NCI-H1092 treated with DMSO at 0.1 percent for 48 hours (cell line): Measurements from ENCODE around the gene MLIP.

Source experiments
- DNase-seq: peaks from one replicate; lab custom pipeline; 2025; lab: John Stamatoyannopoulos, UW

MLIP gene

DNA sequence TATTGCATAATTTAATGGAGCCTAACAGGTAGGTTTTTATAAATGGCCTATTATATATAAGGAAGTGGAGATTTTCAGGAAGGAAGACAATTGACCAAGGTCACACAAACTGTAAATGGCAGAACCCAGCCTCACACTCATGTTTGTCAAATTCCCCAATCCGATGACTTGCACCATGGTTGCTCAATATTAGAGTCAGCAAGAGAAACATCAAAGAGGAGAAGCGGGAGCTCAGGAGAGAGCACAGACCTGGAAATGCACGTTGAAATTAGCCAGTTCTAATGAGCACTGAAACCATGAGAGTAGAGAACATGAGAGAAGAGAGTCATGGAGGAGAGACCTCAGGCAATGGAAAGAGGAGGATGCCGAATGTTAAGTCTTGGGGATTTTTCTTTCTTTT lies 13.5 kb upstream of the MLIP start:
- no peak for DNase-seq

DNA sequence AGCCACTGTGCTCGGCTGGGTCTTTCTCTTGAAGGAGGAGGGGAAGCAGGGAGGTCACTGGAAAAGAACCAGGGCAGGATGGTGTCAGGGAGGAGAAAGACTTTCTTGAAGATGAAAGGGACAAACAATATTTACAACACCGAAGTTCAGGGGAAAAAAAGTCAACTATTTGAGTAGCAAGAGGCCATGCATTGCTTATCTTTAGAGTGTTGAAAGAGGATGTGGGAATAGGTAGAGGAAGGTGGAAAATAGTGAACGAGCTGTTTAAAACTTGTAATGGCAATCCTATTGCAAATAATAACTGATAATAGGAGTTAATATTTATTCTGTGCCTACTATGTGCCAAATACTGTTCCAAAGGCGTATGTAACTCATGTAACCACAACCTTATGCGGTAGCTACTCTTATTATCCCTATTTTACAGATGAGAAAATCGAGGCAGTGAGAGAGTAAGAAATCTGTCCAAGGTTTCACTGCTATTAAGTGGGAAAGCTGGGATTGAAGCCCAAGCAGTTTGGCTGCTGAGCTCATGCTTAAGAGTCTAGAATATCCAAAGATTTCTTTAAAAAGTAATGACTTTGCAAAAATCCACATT lies 12.7 kb upstream of the MLIP start:
- DNase-seq: no peak

DNA sequence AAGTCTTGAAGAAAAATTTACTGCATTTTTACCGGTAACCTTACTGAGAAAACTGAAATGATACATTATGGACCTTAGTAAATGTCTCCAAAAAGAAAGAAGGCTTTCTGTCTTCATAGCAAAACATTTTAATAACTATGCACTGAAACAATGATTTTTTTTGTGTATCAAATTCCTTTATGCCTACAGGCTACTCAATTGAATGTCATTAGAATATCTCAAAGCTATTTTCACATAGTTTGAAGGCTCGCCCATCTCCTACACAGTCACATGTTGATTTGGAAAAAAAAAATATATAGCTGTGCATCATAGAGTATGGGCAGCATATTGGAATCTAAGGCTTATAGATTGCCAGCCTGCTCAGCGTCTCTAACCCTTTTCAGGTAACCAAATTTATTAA lies 12.0 kb upstream of the MLIP start:
- DNase-seq: no peak

DNA sequence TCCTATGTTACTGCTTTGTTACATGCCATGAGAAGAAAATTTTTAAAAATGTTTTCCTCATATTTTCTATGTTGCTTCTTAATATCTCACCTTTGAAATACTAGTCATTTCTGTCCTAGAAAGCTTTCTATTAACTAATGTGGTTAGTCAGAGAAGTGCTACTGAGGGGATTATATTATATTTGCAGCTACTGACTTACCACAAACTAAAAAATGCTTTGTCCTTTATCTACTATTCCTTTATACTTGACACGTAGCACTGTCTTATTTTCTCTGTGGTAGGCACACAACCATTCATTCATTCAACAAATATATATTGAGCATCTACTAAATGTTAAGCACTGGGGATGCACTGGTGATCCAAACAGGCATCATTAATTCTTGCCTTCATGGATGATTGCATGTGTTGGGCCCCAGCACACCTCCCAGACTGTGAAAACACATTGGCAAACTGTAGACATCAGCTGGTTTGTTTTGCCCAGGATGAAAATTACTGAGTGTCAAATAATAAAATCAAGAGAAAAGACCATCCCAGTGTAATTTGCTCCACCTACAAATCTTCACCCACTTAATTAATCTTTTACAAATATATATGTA lies 10.7 kb upstream of the MLIP start:
- DNase-seq: no peak

DNA sequence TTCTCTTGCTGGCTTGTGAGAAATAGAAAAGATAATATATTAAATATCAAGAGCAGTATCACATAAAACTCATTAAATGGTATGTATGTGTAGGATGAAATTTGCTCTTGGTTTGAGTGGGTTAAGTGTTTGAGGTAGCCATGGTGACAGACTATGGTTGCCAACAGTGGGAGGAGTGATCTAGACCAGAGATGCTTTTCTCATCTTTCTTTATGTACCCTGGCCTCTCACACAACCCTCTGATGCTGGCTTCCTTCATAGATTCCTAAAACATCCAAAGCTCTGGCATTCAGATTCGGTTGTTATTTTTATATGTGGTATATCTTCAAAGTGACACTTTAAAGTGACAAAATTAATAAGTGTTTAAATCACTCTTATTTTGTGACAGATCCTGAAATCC lies 9.0 kb upstream of the MLIP start:
- no peak for DNase-seq

DNA sequence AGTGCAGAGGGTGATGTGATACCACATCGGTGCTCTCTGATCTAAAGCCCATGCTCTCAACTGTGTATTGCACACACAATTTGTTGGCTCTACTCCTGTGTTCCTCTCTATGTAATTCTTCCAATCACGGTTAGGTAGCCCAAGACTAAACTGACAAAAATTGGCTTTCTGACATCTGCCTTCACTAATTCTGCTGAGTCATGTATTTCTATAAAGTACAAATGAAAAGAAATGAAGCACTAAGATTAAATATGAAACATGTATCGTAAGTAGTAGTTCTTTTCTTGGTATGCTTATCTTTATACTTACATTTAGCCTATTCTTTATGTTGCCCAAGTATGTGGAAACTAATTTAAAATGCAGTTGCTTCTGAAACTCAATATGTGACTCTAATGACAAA lies 7.7 kb upstream of the MLIP start:
- DNase-seq: no peak

DNA sequence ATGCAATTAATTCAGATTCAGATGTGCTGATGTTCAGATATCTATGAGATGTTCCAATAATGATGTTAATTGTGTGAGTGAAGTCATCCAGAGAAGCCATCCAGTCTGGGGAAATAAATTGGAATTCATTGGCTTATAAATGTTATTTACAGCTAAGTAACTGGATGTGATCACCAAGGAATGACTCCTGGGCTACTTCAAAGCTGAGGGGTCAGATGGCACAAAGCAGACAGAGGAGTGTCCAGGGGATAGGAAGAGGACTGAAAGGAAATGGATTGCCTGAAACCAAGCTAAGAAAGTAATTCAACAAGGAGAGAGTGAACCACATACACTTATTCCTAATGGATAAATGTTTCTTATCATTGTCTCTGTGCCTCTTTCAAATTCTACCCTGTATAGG lies 4.5 kb upstream of the MLIP start:
- DNase-seq: no peak

DNA sequence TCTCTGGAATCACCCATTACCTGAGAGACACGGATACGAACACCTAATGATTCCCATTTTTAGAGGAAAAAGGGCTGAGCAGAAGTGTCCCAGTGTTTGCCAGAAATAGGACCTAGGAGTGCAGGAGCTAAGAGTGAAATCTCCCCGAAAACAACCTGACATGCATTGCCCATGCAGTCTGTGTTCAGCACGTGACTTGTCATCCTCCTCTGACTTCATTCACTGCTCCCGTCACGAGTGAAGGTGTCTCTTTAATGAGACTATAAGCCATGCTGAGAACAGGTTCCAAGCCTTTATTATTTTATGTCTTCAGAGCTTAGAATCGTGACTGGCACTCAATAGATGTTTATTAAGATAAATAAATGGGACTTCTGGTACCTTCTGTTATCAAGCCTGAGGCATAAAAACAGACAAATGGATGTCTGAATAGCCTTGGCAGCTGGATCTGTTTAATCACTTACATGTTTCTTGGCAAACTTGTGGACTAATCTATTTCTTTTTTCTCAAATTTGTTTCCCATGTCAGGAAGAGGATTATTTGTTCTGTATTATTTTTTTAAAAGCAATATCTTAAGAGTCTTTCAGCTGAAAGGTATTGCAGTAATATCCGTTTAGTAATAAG lies 3.7 kb upstream of the MLIP start:
- DNase-seq: no peak

DNA sequence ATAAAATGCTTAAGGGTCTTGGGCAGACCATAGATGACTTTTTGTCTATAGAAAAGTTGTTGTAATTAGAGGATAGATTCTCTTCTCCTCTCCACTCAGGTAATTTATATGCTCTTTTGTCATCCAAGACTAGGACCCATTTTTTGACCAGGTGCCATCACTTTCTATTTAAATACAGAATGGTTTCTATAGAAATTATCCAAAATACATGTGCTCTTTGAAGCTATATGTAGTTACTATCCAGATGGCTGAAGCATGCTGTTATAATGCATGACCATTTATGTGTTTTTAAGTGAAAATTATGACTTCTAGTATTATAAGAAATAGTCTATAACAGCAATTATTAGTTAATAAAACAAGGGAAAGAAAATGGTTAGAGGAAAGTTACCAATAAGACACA lies 3.0 kb upstream of the MLIP start:
- DNase-seq: no peak

DNA sequence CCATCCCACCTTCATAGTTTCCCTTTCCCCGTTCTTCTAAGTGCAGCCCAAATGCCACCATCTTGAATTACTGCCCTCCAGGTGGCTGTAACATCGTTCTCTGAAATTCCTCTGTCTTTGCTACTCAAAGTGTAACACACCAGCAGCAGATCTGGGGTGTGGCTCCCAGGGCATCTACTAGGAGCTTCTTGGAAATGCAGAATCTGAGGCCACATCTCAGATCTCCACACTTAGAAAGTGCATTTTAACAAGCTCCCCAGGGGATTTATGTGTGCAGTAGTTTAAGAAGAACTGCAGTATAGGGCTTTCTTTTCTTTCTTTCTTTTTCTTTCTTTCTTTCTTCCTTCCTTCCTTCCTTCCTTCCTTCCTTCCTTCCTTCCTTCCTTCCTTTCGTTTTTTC lies 1.7 kb upstream of the MLIP start:
- no peak for DNase-seq

DNA sequence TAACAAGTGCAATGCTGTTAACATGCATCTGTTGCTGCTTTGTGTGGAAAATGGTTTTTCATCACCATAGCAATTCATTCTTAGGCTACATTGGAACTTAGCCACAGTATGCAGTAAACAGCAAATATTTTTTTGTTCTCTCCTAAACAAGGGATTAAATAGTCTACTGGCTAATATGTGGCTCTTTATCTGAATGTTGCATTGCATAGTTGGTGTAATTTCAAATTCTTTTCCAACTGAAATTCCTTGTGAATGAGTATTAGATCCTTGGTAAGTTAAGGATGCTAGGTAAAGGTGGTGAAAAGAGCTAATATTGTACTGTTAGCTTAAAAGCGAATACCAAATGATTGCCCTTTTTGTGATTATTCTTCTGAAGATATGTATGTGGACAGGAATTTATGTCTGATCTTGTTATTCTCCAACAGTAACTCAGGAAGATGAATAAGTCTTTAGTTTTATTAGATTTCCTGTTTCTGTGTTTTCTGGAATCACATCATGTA lies 958 bp downstream of the MLIP start:
- no peak for DNase-seq

DNA sequence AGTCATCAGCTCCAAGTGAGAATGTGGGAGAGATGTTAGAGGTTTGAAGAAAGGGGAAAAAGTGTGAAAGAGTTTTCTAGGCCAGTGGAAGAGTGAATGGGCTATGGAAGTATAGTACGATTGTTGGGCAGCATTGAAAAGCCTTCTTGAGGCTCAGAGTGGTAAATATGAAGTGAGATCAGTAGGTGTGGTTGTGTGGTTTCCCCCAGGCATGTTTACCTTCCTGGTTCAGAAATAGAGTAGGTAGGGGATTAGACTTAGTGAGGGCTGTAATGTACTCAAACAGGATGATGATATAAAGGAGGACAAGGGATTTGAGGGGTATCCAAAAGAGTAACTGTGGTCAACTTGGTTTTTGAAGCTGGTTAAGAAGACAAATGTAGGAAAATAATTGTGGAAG lies 3.7 kb downstream of the MLIP start:
- DNase-seq: no peak

DNA sequence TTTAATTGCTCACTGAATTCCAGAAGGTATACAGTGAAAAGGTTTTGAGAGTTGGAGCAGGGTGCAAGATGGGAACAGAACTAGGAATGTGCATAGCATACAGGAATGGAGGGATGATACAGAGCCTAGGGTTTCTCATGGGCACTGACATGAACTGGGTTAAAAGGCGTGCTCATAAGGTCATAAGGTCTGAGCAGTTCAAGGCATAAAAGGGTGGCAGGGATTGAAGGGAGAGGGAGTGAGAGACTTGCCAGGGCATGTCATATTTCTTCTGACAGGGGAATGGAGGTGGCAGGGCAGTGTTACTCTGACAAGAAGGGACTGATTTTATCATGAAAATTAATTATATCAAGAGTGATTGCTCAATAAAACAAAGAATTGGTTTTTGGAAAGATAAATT lies 4.7 kb downstream of the MLIP start:
- no peak for DNase-seq

DNA sequence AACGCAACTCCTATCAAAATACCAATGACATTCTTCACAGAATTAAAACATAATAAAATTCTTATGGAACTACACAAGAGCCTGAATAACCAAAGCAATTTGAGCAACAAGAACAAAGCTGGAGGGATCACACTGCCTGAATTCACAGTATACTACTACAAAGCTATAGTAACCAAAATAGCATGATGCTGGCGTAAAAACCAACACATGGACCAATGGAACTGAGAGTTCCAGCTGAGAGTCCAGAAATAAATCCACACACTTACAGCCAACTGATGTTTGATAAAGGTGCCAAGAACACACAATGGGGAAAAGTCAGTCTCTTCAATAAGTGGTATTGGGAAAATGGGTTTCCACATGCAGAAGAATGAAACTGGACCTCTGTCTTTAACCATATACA lies 6.9 kb downstream of the MLIP start:
- no peak for DNase-seq

DNA sequence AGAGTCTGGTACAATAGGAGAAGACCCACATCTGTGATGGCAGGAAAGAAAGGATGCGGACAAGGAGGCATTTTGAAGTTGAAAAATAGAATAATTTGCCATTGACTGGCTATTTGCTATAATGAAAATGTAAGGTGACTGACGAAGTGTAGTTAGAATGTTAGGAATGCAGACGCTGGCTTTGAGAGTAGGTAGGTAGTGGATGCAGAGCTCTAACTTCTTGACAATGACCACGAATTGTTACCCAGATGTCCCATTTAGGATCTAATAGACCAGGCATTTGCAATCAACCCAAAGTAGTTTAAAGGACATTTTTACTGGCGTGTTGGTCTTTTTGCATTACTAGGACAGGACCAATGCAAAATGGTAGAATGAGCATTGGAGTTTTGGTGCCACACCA lies 14.2 kb downstream of the MLIP start:
- no peak for DNase-seq

DNA sequence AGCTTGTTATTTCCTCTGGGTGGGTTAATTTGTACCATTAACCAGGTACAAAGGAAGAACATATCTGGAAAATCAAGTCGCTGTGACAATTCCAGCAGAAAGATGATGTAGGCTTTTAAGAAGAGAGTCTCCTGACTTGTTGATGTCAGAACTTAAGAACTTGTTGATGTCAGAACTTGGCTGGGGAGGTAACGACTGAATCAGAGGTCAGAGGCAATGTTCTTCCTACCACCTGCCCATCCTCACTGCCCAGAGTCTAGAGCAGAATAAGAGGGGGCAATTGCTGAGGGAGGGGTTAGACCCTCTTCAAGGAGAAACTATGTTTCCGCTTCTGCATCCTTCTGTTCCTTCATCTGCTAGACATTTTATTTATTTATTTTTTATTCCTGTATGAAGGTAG lies 18.9 kb downstream of the MLIP start:
- DNase-seq: no peak

DNA sequence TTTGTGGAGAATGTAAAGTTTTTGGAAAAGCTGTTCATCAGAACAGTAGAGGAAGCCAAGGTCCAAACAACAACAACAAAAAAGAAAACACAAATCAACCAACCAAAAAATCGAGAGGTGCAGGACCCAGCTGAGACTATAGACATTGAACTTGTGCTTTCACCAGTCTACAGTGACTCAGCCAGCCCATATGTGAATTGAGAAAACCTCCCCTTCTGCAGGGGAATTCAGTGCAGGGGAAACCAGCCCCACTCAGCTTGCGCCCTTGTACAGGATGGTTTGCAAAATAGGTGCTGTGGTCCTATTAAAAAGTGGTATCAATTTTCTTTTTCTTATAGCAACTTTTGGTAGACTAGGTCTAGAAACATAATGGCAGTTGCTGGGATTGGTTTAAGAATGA lies 21.3 kb downstream of the MLIP start:
- no peak for DNase-seq

DNA sequence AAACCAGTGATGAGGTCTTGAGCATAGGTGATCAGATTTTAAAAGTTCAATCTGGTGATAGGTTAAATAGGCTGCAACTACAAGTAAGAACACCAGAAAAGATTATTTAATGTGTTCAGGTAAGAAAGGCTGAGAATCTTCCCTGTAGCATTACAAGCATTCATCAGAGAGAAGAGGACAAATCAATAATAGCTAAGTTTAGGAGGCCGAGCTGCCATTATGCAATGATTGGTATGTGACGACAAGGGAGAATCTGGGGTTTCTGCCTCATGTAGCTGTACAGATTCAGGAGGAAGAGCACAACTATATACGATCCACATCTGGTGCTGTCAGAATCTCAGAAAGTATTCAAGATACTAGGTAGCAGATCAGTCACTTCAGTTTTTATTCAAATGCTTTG lies 21.9 kb downstream of the MLIP start:
- no peak for DNase-seq

DNA sequence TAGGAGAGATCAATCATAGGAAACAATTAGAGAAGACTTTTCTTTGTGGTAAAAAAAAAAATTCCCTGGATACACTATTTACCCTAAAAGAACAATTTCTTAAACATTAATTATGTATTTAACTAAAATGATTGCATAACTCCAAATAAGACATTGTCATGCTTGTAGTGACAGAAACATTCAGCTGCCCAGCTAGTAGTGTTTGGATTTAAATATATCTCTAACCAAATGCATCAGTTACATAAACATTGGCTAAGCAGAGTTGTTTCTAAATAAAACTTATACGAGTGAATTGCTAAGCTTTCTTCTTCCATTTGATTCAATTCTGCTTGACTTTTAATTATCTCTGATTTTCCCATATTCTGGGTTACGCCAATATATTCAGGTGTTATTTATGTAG lies 23.7 kb downstream of the MLIP start:
- DNase-seq: no peak

DNA sequence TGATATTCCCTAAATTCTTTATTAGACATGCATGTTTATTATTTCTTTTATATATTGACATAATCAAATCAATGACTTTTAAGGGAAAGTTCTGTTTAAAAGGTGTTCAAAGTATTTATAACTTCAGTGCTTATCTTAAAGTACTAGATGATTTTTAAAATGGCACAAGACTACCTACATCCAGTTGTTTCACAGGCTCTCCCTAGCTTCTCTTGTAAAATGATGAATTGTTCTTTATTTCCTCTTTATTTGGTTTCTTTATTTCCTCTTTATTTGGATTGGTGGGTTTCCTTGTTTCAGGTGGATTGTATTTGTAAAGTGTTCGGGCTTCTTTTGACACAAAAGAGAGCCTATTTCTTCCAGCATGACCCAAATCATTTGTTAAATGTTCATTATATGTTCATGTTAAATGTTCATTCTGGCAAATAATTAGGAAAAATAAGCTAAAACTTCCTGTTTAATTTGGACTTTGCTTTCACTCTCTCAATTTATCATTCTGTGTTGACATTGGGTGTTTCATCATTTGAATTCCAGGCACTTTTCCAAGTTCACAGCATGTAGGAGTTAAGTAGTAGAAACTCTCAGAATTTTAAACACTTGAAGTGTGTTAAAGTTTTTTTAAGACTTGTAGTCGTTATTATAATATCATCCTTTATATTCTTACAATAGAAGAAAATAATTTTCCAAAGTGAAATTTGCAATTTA lies 24.6 kb downstream of the MLIP start:
- DNase-seq: no peak

DNA sequence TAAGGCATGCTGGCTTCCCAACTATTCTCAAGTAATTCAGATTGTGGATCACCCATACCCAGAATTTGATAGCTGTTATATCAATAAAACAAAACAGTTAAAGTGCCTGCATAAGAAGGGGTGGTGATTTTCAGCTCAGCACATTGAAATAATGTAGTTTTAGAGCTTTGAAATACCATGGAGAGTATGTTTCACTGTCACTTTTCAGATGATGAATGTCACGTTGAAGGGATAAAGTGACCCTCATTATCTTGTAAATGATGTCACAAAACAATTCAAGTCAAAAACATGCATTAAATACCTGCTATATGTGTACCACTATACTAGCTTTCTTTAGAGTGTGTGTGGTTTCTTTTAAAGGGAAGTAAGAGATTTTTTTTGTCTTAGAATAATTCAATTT lies 27.6 kb downstream of the MLIP start:
- no peak for DNase-seq

DNA sequence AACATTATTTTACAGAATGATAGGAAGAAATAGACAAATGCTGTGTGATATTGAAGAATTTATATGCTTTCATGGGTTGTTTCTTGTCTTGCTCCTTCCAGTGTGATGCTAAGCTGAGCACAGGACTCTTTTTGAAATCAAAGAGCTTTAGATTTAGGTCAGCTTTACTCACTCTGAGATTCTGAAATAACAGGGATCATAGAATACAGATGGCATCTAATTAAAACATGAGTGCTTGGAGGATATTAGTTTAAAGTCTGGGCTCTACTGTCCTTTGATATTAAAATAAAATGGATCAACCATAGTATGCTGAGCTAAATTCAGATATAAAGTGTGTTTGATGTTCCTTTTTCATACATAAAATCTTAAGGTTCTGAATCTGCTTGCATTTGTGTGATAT lies 29.6 kb downstream of the MLIP start:
- DNase-seq: no peak

DNA sequence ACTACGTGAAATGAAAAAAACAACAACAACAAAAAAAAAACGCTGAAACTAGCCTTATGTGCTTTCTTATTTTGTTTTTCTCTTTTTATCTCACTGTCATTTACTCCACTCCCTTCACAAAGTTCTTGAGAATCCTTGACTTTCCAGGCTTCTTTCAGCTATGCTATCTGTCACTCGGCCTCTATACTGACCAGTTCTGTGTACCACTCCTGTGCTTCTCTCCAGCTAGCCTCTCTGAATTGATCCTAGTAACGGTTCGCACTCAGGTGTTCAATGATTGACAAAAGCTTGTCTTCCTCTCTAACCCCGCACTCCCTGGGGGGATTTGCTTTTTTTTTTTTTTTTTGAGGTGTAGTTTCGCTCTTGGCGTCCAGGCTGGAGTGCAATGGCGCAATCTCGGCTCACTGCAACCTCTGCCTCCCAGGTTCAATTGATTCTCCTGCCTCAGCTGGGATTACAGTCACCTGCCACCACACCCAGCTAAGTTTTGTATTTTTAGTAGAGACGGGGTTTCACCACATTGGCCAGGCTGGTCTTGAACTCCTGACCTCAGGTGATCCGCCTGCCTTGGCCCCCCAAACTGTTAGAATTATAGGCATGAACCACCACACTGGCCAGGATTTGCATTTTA lies 31.8 kb downstream of the MLIP start:
- DNase-seq: no peak
